Gastroesophageal sphincter (tissue), 4 donors: Measurements from ENCODE around the gene PCYT1B. TPM values are rescaled to one million over a fixed set of nuclear protein-coding genes. Genes with fewer than 3 reads are reported as not detected.
"Not testable (repeated sequence)": the region's sequence is repeated elsewhere in the genome, so short reads cannot be mapped to it uniquely, and the experiment has no call there.

ENCODE experiments used
- ATAC-seq: fragments of 150-250 bp; one replicate; pipeline ENCODE4 v1.9.1; 2016; ENCODE audit warnings: mild to moderate bottlenecking, moderate library complexity
- H3K27ac ChIP-seq, 4 donors: fragments of 200-600 bp; sonication (generic) in 3 of 4; 1 replicate in 3 of 4; 2 replicates in 1 of 4; pipeline ENCODE4 v1.5.1; 2016 to 2019
- H3K27me3 ChIP-seq: fragments of 200-600 bp; sonication (generic); one replicate; pipeline ENCODE4 v1.5.1; 2019
- H3K36me3 ChIP-seq, 2 donors: fragments of 200-600 bp; sonication (generic); one replicate each; pipeline ENCODE4 v1.5.1; 2019; ENCODE audit warnings: control low read depth in 1 of 2
- H3K4me1 ChIP-seq, 3 donors: fragments of 200-600 bp; sonication (generic); 1 replicate in 2 of 3; 2 replicates in 1 of 3; pipeline ENCODE4 v1.5.1; 2016 to 2019; ENCODE audit warnings: control low read depth in 2 of 3
- H3K4me3 ChIP-seq, 2 donors: fragments of 200-600 bp; sonication (generic); one replicate each; pipeline ENCODE4 v1.5.1; 2019; ENCODE audit warnings: mild to moderate bottlenecking in 1 of 2, moderate library complexity in 1 of 2
- H3K9me3 ChIP-seq, 3 donors: fragments of 200-600 bp; sonication (generic); one replicate each; pipeline ENCODE4 v1.5.1; 2017 to 2019; ENCODE audit warnings: control low read depth in 2 of 3
- CTCF ChIP-seq, 4 experiments: fragments of 200-600 bp in 2 of 4; fragments of 450-650 bp in 2 of 4; sonication (generic) in 1 of 4; IDR thresholded peaks; one replicate each; pipeline ENCODE4 v1.5.1; 2017 to 2019; ENCODE audit warnings: antibody characterized with exemption in 4 of 4, mild to moderate bottlenecking in 2 of 4, moderate library complexity in 2 of 4
- EP300 ChIP-seq: sonication (generic); formaldehyde crosslinking; IDR thresholded peaks from one replicate; pipeline ENCODE4 v1.6.1; 2017; ENCODE audit warnings: antibody characterized with exemption, mild to moderate bottlenecking
- POLR2A ChIP-seq, 2 donors: fragments of 450-650 bp; IDR thresholded peaks; one replicate each; pipeline ENCODE4 v1.6.1; 2017; ENCODE audit warnings: antibody characterized with exemption in 2 of 2, mild to moderate bottlenecking in 2 of 2, moderate library complexity in 1 of 2
- POLR2AphosphoS5 ChIP-seq: sonication (generic); formaldehyde crosslinking; IDR thresholded peaks from one replicate; pipeline ENCODE4 v1.6.1; 2017; ENCODE audit warnings: antibody characterized with exemption
- WGBS, 2 donors: methylation state at CpG; one replicate each; pipeline ENCODE4 v1.1.5; 2018; ENCODE audit warnings: low coverage in 1 of 2; 5-methylcytosine and 5-hydroxymethylcytosine counted together
- total RNA-seq, 4 donors: library from RNA; depleted of rRNA; stranded (reverse); fragments of >200 nt; gene quantifications; one replicate each; pipeline ENCODE4 v1.1.0, GENCODE V29; 2016

PCYT1B gene
- total RNA-seq, 4 donors from 2014 or later, result 1.6 to 12.5 (median 4.6) TPM

- Histone ChIP-seq H3K4me1 (no peaks in the 10 kb centered on the region), H3K9me3 (no peaks in the 10 kb centered on the region), H3K4me3 (no peak overlapping the region), H3K27ac (no peak overlapping the region), H3K36me3 (no peaks in the 10 kb centered on the region), H3K27me3 (no peaks in the 10 kb centered on the region)
- ATAC-seq, result no peak
- WGBS, 2 donors, result 54 to 55% methylated on average over 2 to 3 of the region's 5 CpGs
- no peak for TF ChIP-seq EP300
- TF ChIP-seq CTCF (IDR thresholded peaks at IDR 0.05), result no peak
- no peak for TF ChIP-seq POLR2A (IDR thresholded peaks at IDR 0.05)
- no peak for TF ChIP-seq POLR2AphosphoS5
Measured at GRCh38 chrX:24619647-24620046, 27.5 kb downstream of the PCYT1B start.

GRCh38 chrX:24610516-24610915 is 36.6 kb downstream of the PCYT1B start:
- TF ChIP-seq CTCF (IDR thresholded peaks at IDR 0.05) (no peak), EP300 (no peak), POLR2AphosphoS5 (no peak), POLR2A (IDR thresholded peaks at IDR 0.05) (no peak)
- no peak overlapping the region for H3K27ac ChIP-seq
- H3K4me1 ChIP-seq, result no peaks in the 10 kb centered on the region
- 33 to 63% methylated on average over 1 of the region's 1 CpG for WGBS, 2 donors
- ATAC-seq, result no peak
- H3K9me3 ChIP-seq, result no peaks in the 10 kb centered on the region
- no peaks in the 10 kb centered on the region for H3K36me3 ChIP-seq
- H3K27me3 ChIP-seq, result no peaks in the 10 kb centered on the region
- no peak overlapping the region for H3K4me3 ChIP-seq

- no peaks in the 10 kb centered on the region for H3K4me1 ChIP-seq
- H3K4me3 ChIP-seq, result no peak overlapping the region
- TF ChIP-seq POLR2A (IDR thresholded peaks at IDR 0.05), result no peak
- TF ChIP-seq EP300, result no peak
- TF ChIP-seq CTCF (IDR thresholded peaks at IDR 0.05), result no peak
- no peak for TF ChIP-seq POLR2AphosphoS5
- 20 to 53% methylated on average over 1 to 4 of the region's 4 CpGs for WGBS, 2 donors
- no peak overlapping the region for H3K27ac ChIP-seq
- no peak for ATAC-seq
- no peaks in the 10 kb centered on the region for H3K27me3 ChIP-seq
- no peaks in the 10 kb centered on the region for H3K36me3 ChIP-seq
- no peaks in the 10 kb centered on the region for H3K9me3 ChIP-seq
Measured at GRCh38 chrX:24607616-24608015, 39.5 kb downstream of the PCYT1B start.

GRCh38 chrX:24605941-24606340 is 41.2 kb downstream of the PCYT1B start:
- H3K4me3 ChIP-seq, ATAC-seq, H3K27ac ChIP-seq, H3K9me3 ChIP-seq, H3K4me1 ChIP-seq, H3K36me3 ChIP-seq, H3K27me3 ChIP-seq: not testable (repeated sequence)
- 38 to 78% methylated on average over 1 to 3 of the region's 3 CpGs for WGBS, 2 donors

- H3K27me3 ChIP-seq, result no peaks in the 10 kb centered on the region
- ATAC-seq, result no peak
- no peaks in the 10 kb centered on the region for H3K36me3 ChIP-seq
- H3K27ac ChIP-seq, result no peak overlapping the region
- H3K4me3 ChIP-seq, result no peak overlapping the region
- TF ChIP-seq POLR2A (IDR thresholded peaks at IDR 0.05) (no peak), CTCF (IDR thresholded peaks at IDR 0.05) (no peak), POLR2AphosphoS5 (no peak), EP300 (no peak)
- H3K9me3 ChIP-seq, result no peaks in the 10 kb centered on the region
- no peaks in the 10 kb centered on the region for H3K4me1 ChIP-seq
- WGBS, 2 donors, result 67% methylated on average over 1 of the region's 1 CpG; no CpG with 5 or more reads in 1 of the 2 donors
Measured at GRCh38 chrX:24603191-24603590, 44.0 kb downstream of the PCYT1B start.
